ENCODE measurements around the gene GNAS-AS1.

DNA sequence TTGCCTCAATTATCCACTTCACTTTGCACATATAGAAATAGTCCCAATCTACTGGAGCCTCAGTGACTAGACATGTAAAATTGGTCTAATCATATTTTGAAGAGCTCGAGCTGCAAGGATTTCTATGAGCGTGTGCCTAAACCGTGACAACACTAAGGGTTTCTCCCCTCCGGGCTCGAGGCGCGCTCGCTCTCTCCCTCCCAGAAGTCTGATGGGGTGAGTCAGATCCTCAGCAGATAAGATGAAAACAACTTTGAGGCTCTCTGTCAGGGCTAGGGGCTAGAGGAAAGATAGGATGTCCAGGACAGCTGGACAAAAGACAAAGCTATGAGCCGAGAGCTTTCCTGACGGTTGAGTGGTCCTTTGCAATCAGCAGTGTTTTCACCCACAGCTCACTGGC, 16.8 kb downstream of the GNAS-AS1 start:
- no peak for TF ChIP-seq BHLHE40 (IDR thresholded peaks at IDR 0.05; ENCODE audit: borderline replicate concordance)
- no peak for TF ChIP-seq SP1 (IDR thresholded peaks at IDR 0.05)
- no peak for TF ChIP-seq FOXA1 (IDR thresholded peaks at IDR 0.05)
- TF ChIP-seq FOXM1 (IDR thresholded peaks at IDR 0.05; ENCODE audit: borderline replicate concordance): no peak
- TF ChIP-seq, protein P1, sequence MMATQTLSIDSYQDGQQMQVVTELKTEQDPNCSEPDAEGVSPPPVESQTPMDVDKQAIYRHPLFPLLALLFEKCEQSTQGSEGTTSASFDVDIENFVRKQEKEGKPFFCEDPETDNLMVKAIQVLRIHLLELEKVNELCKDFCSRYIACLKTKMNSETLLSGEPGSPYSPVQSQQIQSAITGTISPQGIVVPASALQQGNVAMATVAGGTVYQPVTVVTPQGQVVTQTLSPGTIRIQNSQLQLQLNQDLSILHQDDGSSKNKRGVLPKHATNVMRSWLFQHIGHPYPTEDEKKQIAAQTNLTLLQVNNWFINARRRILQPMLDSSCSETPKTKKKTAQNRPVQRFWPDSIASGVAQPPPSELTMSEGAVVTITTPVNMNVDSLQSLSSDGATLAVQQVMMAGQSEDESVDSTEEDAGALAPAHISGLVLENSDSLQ (IDR thresholded peaks at IDR 0.05): no peak
- TF ChIP-seq TARDBP (IDR thresholded peaks at IDR 0.05): no peak
- no peak for TF ChIP-seq FOXK2 (IDR thresholded peaks at IDR 0.05)
- TF ChIP-seq ZNF384 (IDR thresholded peaks at IDR 0.05): no peak
- TF ChIP-seq CTBP1 (IDR thresholded peaks at IDR 0.05; ENCODE audit: borderline replicate concordance): no peak
- TF ChIP-seq ELF4 (IDR thresholded peaks at IDR 0.05): no peak
